HCT116 (cell line): ENCODE data around the gene CD1B. TPM values are rescaled to one million over a fixed set of nuclear protein-coding genes. Genes with fewer than 3 reads are reported as not detected.

Experiments used
- ATAC-seq: fragments of 200-7000 bp; cut with Tn5 transposase; 2 replicates; pipeline ENCODE4 v1.9.1; 2020; ENCODE audit warnings: mild to moderate bottlenecking, moderate library complexity
- BruUV-seq: library from RNA; stranded (reverse); fragments of 400-500 nt; replicated peaks from 2 replicates; lab custom pipeline; 2021; lab: Mats Ljungman, UMichigan
- CTCF ChIA-PET: fragments of 300-600 bp; sonication (Branson Sonifier 250); formaldehyde crosslinking; loops from one replicate; lab custom pipeline; 2021; ENCODE audit warnings: antibody characterized with exemption; lab: Charles Lee
- POLR2A ChIA-PET: fragments of 300-600, 350-600 bp; sonication (Branson Sonifier 250); formaldehyde crosslinking; loops from one replicate; lab custom pipeline; 2021; ENCODE audit warnings: antibody characterized with exemption; lab: Charles Lee
- RAD21 ChIA-PET, 2 experiments: fragments of 300-600 bp; sonication (Branson Sonifier 250); formaldehyde crosslinking; loops; one replicate each; lab custom pipeline; 2023; ENCODE audit warnings: low total read pairs in 2 of 2; ENCODE audit not compliant: uncharacterized antibody in 2 of 2, unreplicated experiment in 2 of 2, low non-redundant PET in 1 of 2; lab: Charles Lee
- DNase-seq: peaks from one replicate; pipeline ENCODE4 v3.0.0-alpha.2; 2010; ENCODE audit warnings: low read depth, low spot score
- H2AFZ ChIP-seq: fragments of 200-600 bp; shearing (Covaris generic), sonication (generic); 2 replicates; pipeline ENCODE4 v1.6.1; 2017; ENCODE audit warnings: low read depth, mixed run types, mixed read lengths, antibody characterized with exemption, low read length; ENCODE audit not compliant: poor library complexity, severe bottlenecking
- H3K27ac ChIP-seq: 2 replicates; pipeline ENCODE4 v1.5.1; 2012; ENCODE audit warnings: low read depth, low read length
- H3K27me3 ChIP-seq: fragments of 200-600 bp; sonication (generic); 2 replicates; pipeline ENCODE4 v1.6.1; 2016; ENCODE audit warnings: mixed run types, low read length, mixed read lengths; ENCODE audit not compliant: insufficient read depth
- H3K36me3 ChIP-seq, 2 experiments: fragments of 200-500 bp in 1 of 2; fragments of 200-600 bp in 1 of 2; sonication (Bioruptor generic) in 1 of 2; sonication (generic) in 1 of 2; 2 replicates each; pipeline versions ENCODE4 v1.5.1 to v1.6.1; 2014 to 2016; ENCODE audit warnings: low read length in 2 of 2, inconsistent platforms in 1 of 2, mixed read lengths in 1 of 2, mixed run types in 1 of 2; ENCODE audit not compliant: insufficient read depth in 2 of 2, control insufficient read depth in 1 of 2
- H3K4me1 ChIP-seq, 2 experiments: fragments of 200-600 bp in 1 of 2; sonication (generic) in 1 of 2; 2 replicates each; pipeline versions ENCODE4 v1.5.1 to v1.6.1; 2012 to 2017; ENCODE audit warnings: low read length in 2 of 2, inconsistent platforms in 1 of 2, mild to moderate bottlenecking in 1 of 2, mixed read lengths in 1 of 2, mixed run types in 1 of 2, moderate library complexity in 1 of 2; ENCODE audit not compliant: insufficient read depth in 2 of 2, control insufficient read depth in 1 of 2
- H3K4me2 ChIP-seq: fragments of 200-600 bp; sonication (generic); 2 replicates; pipeline ENCODE4 v1.6.1; 2017; ENCODE audit warnings: mixed run types, low read length, mixed read lengths
- H3K4me3 ChIP-seq, 2 experiments: fragments of 200-600 bp in 1 of 2; sonication (generic) in 1 of 2; replicated peaks in 1 of 2; 2 replicates each; pipeline ENCODE4 v1.5.1; 2011 to 2016; ENCODE audit warnings: low read length in 2 of 2, control low read depth in 1 of 2, low read depth in 1 of 2, mild to moderate bottlenecking in 1 of 2, mixed read lengths in 1 of 2, mixed run types in 1 of 2
- H3K79me2 ChIP-seq: fragments of 200-600 bp; sonication (generic); 2 replicates; pipeline ENCODE4 v1.6.1; 2017; ENCODE audit warnings: mild to moderate bottlenecking, mixed run types, low read length, moderate library complexity, mixed read lengths; ENCODE audit not compliant: insufficient read depth
- H3K9ac ChIP-seq: fragments of 200-600 bp; sonication (generic); 2 replicates; pipeline ENCODE4 v1.6.1; 2016; ENCODE audit warnings: low read length, mixed read lengths
- H3K9me2 ChIP-seq: fragments of 200-600 bp; sonication (generic), shearing (Covaris generic); 2 replicates; pipeline ENCODE4 v1.6.1; 2017; ENCODE audit warnings: mixed run types, mild to moderate bottlenecking, moderate library complexity; ENCODE audit not compliant: insufficient read depth
- H3K9me3 ChIP-seq, 2 experiments: fragments of 200-500 bp in 1 of 2; fragments of 200-600 bp in 1 of 2; sonication (Bioruptor generic) in 1 of 2; sonication (generic) in 1 of 2; 2 replicates each; pipeline ENCODE4 v1.6.1; 2014 to 2017; ENCODE audit warnings: low read length in 2 of 2, mixed read lengths in 2 of 2, inconsistent platforms in 1 of 2, low read depth in 1 of 2, mild to moderate bottlenecking in 1 of 2, mixed run types in 1 of 2, moderate library complexity in 1 of 2; ENCODE audit not compliant: control insufficient read depth in 1 of 2, insufficient read depth in 1 of 2
- H4K20me1 ChIP-seq: fragments of 200-600 bp; sonication (generic), shearing (Covaris generic); 2 replicates; pipeline ENCODE4 v1.6.1; 2017; ENCODE audit warnings: mixed run types, mild to moderate bottlenecking, moderate library complexity; ENCODE audit not compliant: insufficient read depth
- CBX3 ChIP-seq: IDR thresholded peaks from 2 replicates; pipeline ENCODE4 v1.6.1; 2012; ENCODE audit warnings: low read depth
- CEBPB ChIP-seq: IDR thresholded peaks from 2 replicates; pipeline ENCODE4 v1.6.1; 2012; ENCODE audit warnings: low read depth
- CTCF ChIP-seq, 3 experiments: fragments of 200-600 bp in 1 of 3; sonication (generic) in 1 of 3; IDR thresholded peaks in 2 of 3; conservative IDR thresholded peaks in 1 of 3; 2 replicates each; pipeline ENCODE4 v1.5.1; 2012 to 2017; ENCODE audit warnings: low read depth in 2 of 3, low read length in 2 of 3, antibody characterized with exemption in 1 of 3, borderline replicate concordance in 1 of 3, control low read depth in 1 of 3, mild to moderate bottlenecking in 1 of 3, mixed read lengths in 1 of 3, mixed run types in 1 of 3, moderate library complexity in 1 of 3; ENCODE audit not compliant: insufficient read depth in 1 of 3
- EGR1 ChIP-seq: IDR thresholded peaks from 2 replicates; pipeline ENCODE4 v1.6.1; 2012; ENCODE audit warnings: low read depth
- ELF1 ChIP-seq: IDR thresholded peaks from 2 replicates; pipeline ENCODE4 v1.6.1; 2012; ENCODE audit warnings: low read depth, borderline replicate concordance
- EZH2phosphoT487 ChIP-seq: fragments of 200-600 bp; IDR thresholded peaks from 2 replicates; pipeline ENCODE4 v1.6.1; 2018; ENCODE audit warnings: antibody characterized with exemption, borderline replicate concordance
- FOSL1 ChIP-seq: IDR thresholded peaks from 2 replicates; pipeline ENCODE4 v1.6.1; 2012; ENCODE audit warnings: low read depth
- MAX ChIP-seq: IDR thresholded peaks from 2 replicates; pipeline ENCODE4 v1.6.1; 2012
- POLR2A ChIP-seq: IDR thresholded peaks from 2 replicates; pipeline ENCODE4 v1.7.0; 2011; ENCODE audit warnings: borderline replicate concordance; ENCODE audit not compliant: insufficient read depth, insufficient read length; ENCODE audit errors: extremely low read depth
- REST ChIP-seq: IDR thresholded peaks from 2 replicates; pipeline ENCODE4 v1.6.1; 2012; ENCODE audit warnings: low read depth
- SIN3A ChIP-seq: IDR thresholded peaks from 2 replicates; pipeline ENCODE4 v1.6.1; 2012; ENCODE audit warnings: low read depth
- SRF ChIP-seq: IDR thresholded peaks from 2 replicates; pipeline ENCODE4 v1.6.1; 2012; ENCODE audit warnings: low read depth
- YY1 ChIP-seq: IDR thresholded peaks from 2 replicates; pipeline ENCODE4 v1.6.1; 2011; ENCODE audit warnings: low read length, low read depth, moderate library complexity, mild to moderate bottlenecking; ENCODE audit not compliant: insufficient replicate concordance; ENCODE audit errors: extremely low read depth
- ZBTB33 ChIP-seq: IDR thresholded peaks from 2 replicates; pipeline ENCODE4 v1.6.1; 2011; ENCODE audit warnings: mild to moderate bottlenecking, low read length, moderate library complexity; ENCODE audit not compliant: insufficient replicate concordance; ENCODE audit errors: extremely low read depth
- ZNF274 ChIP-seq: fragments of 200-500 bp; sonication (Bioruptor generic); IDR thresholded peaks from 2 replicates; pipeline ENCODE4 v1.6.1; 2014; ENCODE audit warnings: mild to moderate bottlenecking, low read depth, low read length, inconsistent platforms
- intact Hi-C: fragments of 100-400 bp; cut with micrococcal nuclease; formaldehyde crosslinking; loops from 2 replicates; pipeline ENCODE4 v1.10.0; 2022
- total RNA-seq: library from RNA; stranded (reverse); gene quantifications from one replicate; pipeline ENCODE4 v1.2.1, GENCODE V29; 2021; ENCODE audit not compliant: unreplicated experiment

The CD1B gene
- total RNA-seq, 1 experiment from 2014 or later = not detected

- Histone ChIP-seq H3K9me3 (no peaks in the 10 kb centered on the region), H4K20me1 (no peaks in the 10 kb centered on the region), H3K4me2 (no peak overlapping the region), H3K27ac (no peak overlapping the region), H3K27me3 (no peaks in the 10 kb centered on the region)
- no peak for ATAC-seq
- no peak for TF ChIP-seq CTCF (IDR thresholded peaks at IDR 0.05 in 2 of 3, conservative IDR thresholded peaks at IDR 0.05 in 1 of 3; ENCODE audit: borderline replicate concordance in 1 of 3, insufficient read depth in 1 of 3, low read depth in 2 of 3, low read length in 2 of 3)
- no peak for TF ChIP-seq POLR2A
- no peak for TF ChIP-seq EGR1
- no peak for TF ChIP-seq ZNF274
- no peak for TF ChIP-seq YY1
- no peak for TF ChIP-seq SRF
- TF ChIP-seq CBX3 = no peak
- TF ChIP-seq MAX = no peak
- no peak for TF ChIP-seq ELF1
- no peak for TF ChIP-seq EZH2phosphoT487
- TF ChIP-seq FOSL1 = no peak
- no peak for TF ChIP-seq ZBTB33
- TF ChIP-seq REST = no peak
- no peak for TF ChIP-seq SIN3A
- no peak for TF ChIP-seq CEBPB
- TF ChIP-seq, all 23 proteins: peak for 0
- RAD21 ChIA-PET = no interaction called here
- POLR2A ChIA-PET = no interaction called here
- intact Hi-C loops = no loop called here
- CTCF ChIA-PET = no interaction called here
- no peak for DNase-seq
- Histone ChIP-seq H3K9me2 (no peaks in the 10 kb centered on the region), H3K79me2 (no peaks in the 10 kb centered on the region), H3K4me1 (no peaks in the 10 kb centered on the region), H3K9ac (no peak overlapping the region), H3K36me3 (no peaks in the 10 kb centered on the region; a peak in 1 of 4 replicates), H2AFZ (no peak overlapping the region), H3K4me3 (no peak overlapping the region)
- no TSS peak for BruUV-seq
Measured at GRCh38 chr1:158310623-158311022, 20.7 kb downstream of the CD1B start.
